H1 (cell line): ENCODE results near the gene ARID1B. TPM values are rescaled to one million over a fixed set of nuclear protein-coding genes. Genes with fewer than 3 reads are reported as not detected.

Experiments used
- CTCF ChIA-PET: fragments of 300-600 bp; sonication (Branson Sonifier 250); formaldehyde crosslinking; loops from one replicate; lab custom pipeline; 2021; ENCODE audit not compliant: partially characterized antibody; lab: Charles Lee
- POLR2A ChIA-PET: fragments of 300-600 bp; sonication (Branson Sonifier 250); formaldehyde crosslinking; loops from one replicate; lab custom pipeline; 2021; ENCODE audit warnings: inconsistent platforms; ENCODE audit not compliant: partially characterized antibody; lab: Charles Lee
- DNase-seq, 2 experiments: peaks; one replicate each; pipeline versions ENCODE4 v3.0.0 to v3.0.0-alpha.2; 2010 to 2022; ENCODE audit warnings: low spot score in 2 of 2, low read depth in 1 of 2, mixed read lengths in 1 of 2
- FAIRE-seq: peaks from 2 replicates; lab custom pipeline; 2011; peaks lifted over from hg19 to GRCh38; lab: Jason Lieb, UNC
- H2AFZ ChIP-seq: 2 replicates; pipeline ENCODE4 v1.8.1; 2012; ENCODE audit warnings: low read length, inconsistent platforms
- H2AK5ac ChIP-seq: 2 replicates; pipeline ENCODE4 v1.6.1; 2013; ENCODE audit warnings: low read depth, low read length
- H2BK120ac ChIP-seq: replicated peaks from 2 replicates; pipeline ENCODE3; 2013; ENCODE audit warnings: low read depth, low read length, inconsistent platforms
- H2BK12ac ChIP-seq: 2 replicates; pipeline ENCODE4 v1.6.1; 2013; ENCODE audit warnings: low read depth, low read length
- H2BK15ac ChIP-seq: 2 replicates; pipeline ENCODE4 v1.6.1; 2013; ENCODE audit warnings: low read length
- H2BK20ac ChIP-seq: 2 replicates; pipeline ENCODE4 v1.6.1; 2013; ENCODE audit warnings: low read length
- H2BK5ac ChIP-seq: 2 replicates; pipeline ENCODE4 v1.6.1; 2013; ENCODE audit warnings: low read depth, low read length
- H3K14ac ChIP-seq: 2 replicates; pipeline ENCODE4 v1.6.1; 2013; ENCODE audit warnings: inconsistent platforms; ENCODE audit not compliant: insufficient read length
- H3K18ac ChIP-seq: 2 replicates; pipeline ENCODE4 v1.6.1; 2013; ENCODE audit warnings: low read length; ENCODE audit errors: extremely low read depth
- H3K23ac ChIP-seq: 2 replicates; pipeline ENCODE4 v1.6.1; 2013; ENCODE audit warnings: inconsistent platforms; ENCODE audit not compliant: insufficient read length
- H3K23me2 ChIP-seq: 2 replicates; pipeline ENCODE4 v1.6.1; 2013; ENCODE audit warnings: low read depth, low read length
- H3K27ac ChIP-seq: 2 replicates; pipeline ENCODE4 v1.6.1; 2011; ENCODE audit warnings: low read depth, low read length, inconsistent platforms
- H3K27me3 ChIP-seq, 4 experiments: replicated peaks in 1 of 4; 1 replicate in 1 of 4; 2 replicates in 3 of 4; pipeline versions ENCODE4 v1.6.1 to v1.8.1; 2011 to 2013; ENCODE audit warnings: low read length in 3 of 4, mild to moderate bottlenecking in 3 of 4, inconsistent platforms in 2 of 4, mixed read lengths in 2 of 4, moderate library complexity in 1 of 4; ENCODE audit not compliant: control insufficient read depth in 3 of 4, insufficient read depth in 3 of 4; ENCODE audit errors: extremely low read depth in 1 of 4
- H3K36me3 ChIP-seq, 4 experiments: 2 replicates each; pipeline versions ENCODE4 v1.6.1 to v1.8.1; 2011 to 2013; ENCODE audit warnings: mild to moderate bottlenecking in 4 of 4, low read length in 3 of 4, moderate library complexity in 2 of 4, control low read depth in 1 of 4, inconsistent platforms in 1 of 4; ENCODE audit not compliant: insufficient read depth in 4 of 4, control insufficient read depth in 2 of 4
- H3K4ac ChIP-seq: replicated peaks from 2 replicates; pipeline ENCODE3; 2013; ENCODE audit warnings: low read length, low read depth, mixed read lengths, inconsistent platforms; ENCODE audit not compliant: insufficient read length
- H3K4me1 ChIP-seq, 4 experiments: replicated peaks in 1 of 4; 1 replicate in 1 of 4; 2 replicates in 3 of 4; pipeline versions ENCODE4 v1.6.1 to v1.8.1; 2011 to 2013; ENCODE audit warnings: low read length in 3 of 4, inconsistent platforms in 2 of 4, mixed read lengths in 1 of 4; ENCODE audit not compliant: insufficient read depth in 4 of 4, control insufficient read depth in 3 of 4
- H3K4me2 ChIP-seq, 2 experiments: 2 replicates each; pipeline versions ENCODE4 v1.6.1 to v1.8.1; 2011 to 2013; ENCODE audit warnings: low read depth in 2 of 2, low read length in 2 of 2, control low read depth in 1 of 2, inconsistent platforms in 1 of 2, mild to moderate bottlenecking in 1 of 2; ENCODE audit not compliant: insufficient read depth in 1 of 2
- H3K4me3 ChIP-seq, 4 experiments: fragments of 200-600, 300-600 bp in 1 of 4; sonication (generic), shearing (Covaris generic), sonication (Bioruptor Twin) in 1 of 4; 2 replicates each; pipeline versions ENCODE4 v1.5.1 to v1.8.1; 2011 to 2016; ENCODE audit warnings: low read length in 4 of 4, low read depth in 3 of 4, control low read depth in 2 of 4, inconsistent platforms in 2 of 4, mild to moderate bottlenecking in 2 of 4, mixed read lengths in 1 of 4, moderate library complexity in 1 of 4; ENCODE audit not compliant: insufficient read depth in 2 of 4; ENCODE audit errors: extremely low read depth in 1 of 4
- H3K56ac ChIP-seq: replicated peaks from 2 replicates; pipeline ENCODE3; 2013; ENCODE audit warnings: low read depth, mild to moderate bottlenecking, mixed read lengths, low read length, inconsistent platforms; ENCODE audit not compliant: insufficient read length
- H3K79me1 ChIP-seq: 2 replicates; pipeline ENCODE4 v1.6.1; 2013; ENCODE audit warnings: low read depth, low read length, control low read depth
- H3K79me2 ChIP-seq, 2 experiments: 2 replicates each; pipeline versions ENCODE4 v1.6.1 to v1.8.1; 2012 to 2013; ENCODE audit warnings: low read length in 2 of 2, mild to moderate bottlenecking in 2 of 2, inconsistent platforms in 1 of 2; ENCODE audit not compliant: insufficient read depth in 2 of 2, control insufficient read depth in 1 of 2
- H3K9ac ChIP-seq, 4 experiments: replicated peaks in 1 of 4; 1 replicate in 1 of 4; 2 replicates in 3 of 4; pipeline versions ENCODE4 v1.6.1 to v1.8.1; 2011 to 2013; ENCODE audit warnings: low read depth in 3 of 4, low read length in 3 of 4, control low read depth in 2 of 4, mild to moderate bottlenecking in 2 of 4, moderate library complexity in 2 of 4, inconsistent platforms in 1 of 4; ENCODE audit errors: extremely low read depth in 1 of 4
- H3K9me3 ChIP-seq, 2 experiments: 2 replicates each; pipeline versions ENCODE4 v1.6.1 to v1.8.1; 2012 to 2013; ENCODE audit warnings: mild to moderate bottlenecking in 2 of 2, moderate library complexity in 2 of 2, control low read depth in 1 of 2, inconsistent platforms in 1 of 2, low read depth in 1 of 2, low read length in 1 of 2, mixed read lengths in 1 of 2; ENCODE audit not compliant: insufficient read depth in 2 of 2
- H4K20me1 ChIP-seq, 2 experiments: replicated peaks in 1 of 2; 2 replicates each; pipeline versions ENCODE3 to v1.8.1; 2011 to 2013; ENCODE audit warnings: inconsistent platforms in 2 of 2, low read length in 2 of 2, mild to moderate bottlenecking in 1 of 2; ENCODE audit not compliant: insufficient read depth in 2 of 2, control insufficient read depth in 1 of 2
- H4K5ac ChIP-seq: 2 replicates; pipeline ENCODE4 v1.6.1; 2013; ENCODE audit warnings: low read length, low read depth, mixed read lengths, inconsistent platforms; ENCODE audit not compliant: insufficient read length
- H4K8ac ChIP-seq: 2 replicates; pipeline ENCODE4 v1.8.0; 2013; ENCODE audit warnings: mild to moderate bottlenecking, moderate library complexity, low read length, inconsistent platforms; ENCODE audit not compliant: insufficient read depth; ENCODE audit errors: extremely low read depth
- H4K91ac ChIP-seq: replicated peaks from 2 replicates; pipeline ENCODE3; 2013; ENCODE audit warnings: low read length, mixed read lengths, inconsistent platforms; ENCODE audit not compliant: insufficient read length
- ATF3 ChIP-seq: IDR thresholded peaks from 2 replicates; pipeline ENCODE4 v1.6.1; 2011; ENCODE audit warnings: low read depth, mild to moderate bottlenecking, low read length; ENCODE audit not compliant: insufficient read depth
- BACH1 ChIP-seq: IDR thresholded peaks from 2 replicates; pipeline ENCODE4 v1.6.1; 2012; ENCODE audit warnings: low read length, improper control_type of control experiment
- BRCA1 ChIP-seq: IDR thresholded peaks from 2 replicates; pipeline ENCODE4 v1.6.1; 2012; ENCODE audit warnings: low read depth, low read length, improper control_type of control experiment
- CHD1 ChIP-seq: IDR thresholded peaks from 2 replicates; pipeline ENCODE4 v1.6.1; 2012; ENCODE audit warnings: low read depth, low read length, improper control_type of control experiment
- GABPA ChIP-seq: IDR thresholded peaks from 2 replicates; pipeline ENCODE4 v1.6.1; 2011; ENCODE audit warnings: mild to moderate bottlenecking, low read length, moderate library complexity, borderline replicate concordance; ENCODE audit not compliant: insufficient read depth
- GTF2F1 ChIP-seq: IDR thresholded peaks from 2 replicates; pipeline ENCODE4 v1.6.1; 2012; ENCODE audit warnings: low read depth, low read length, improper control_type of control experiment, borderline replicate concordance
- MAX ChIP-seq: IDR thresholded peaks from 2 replicates; pipeline ENCODE4 v1.6.1; 2012; ENCODE audit warnings: inconsistent platforms
- NRF1 ChIP-seq: IDR thresholded peaks from 2 replicates; pipeline ENCODE4 v1.6.1; 2011; ENCODE audit warnings: mild to moderate bottlenecking, low read depth, low read length, improper control_type of control experiment
- SP4 ChIP-seq: IDR thresholded peaks from 2 replicates; pipeline ENCODE4 v1.6.1; 2012; ENCODE audit warnings: low read length, inconsistent platforms
- TCF12 ChIP-seq: IDR thresholded peaks from 2 replicates; pipeline ENCODE4 v1.6.1; 2011; ENCODE audit warnings: low read depth, mild to moderate bottlenecking, low read length
- USF2 ChIP-seq: IDR thresholded peaks from 2 replicates; pipeline ENCODE4 v1.6.1; 2011; ENCODE audit warnings: low read length, improper control_type of control experiment
- WGBS, 2 experiments: shearing (Covaris generic) in 1 of 2; methylation state at CpG; one replicate each; pipeline versions ENCODE4 v1.1.6 to v1.1.7; 2013 to 2015; ENCODE audit warnings: low lambda C conversion rate in 2 of 2, mixed read lengths in 2 of 2, inconsistent platforms in 1 of 2, low coverage in 1 of 2, missing lambda C conversion rate in 1 of 2; ENCODE audit not compliant: insufficient replicate concordance in 2 of 2, insufficient coverage in 1 of 2, insufficient read length in 1 of 2; ENCODE audit errors: extremely low coverage in 1 of 2, missing lambda C conversion rate in 1 of 2; 5-methylcytosine and 5-hydroxymethylcytosine counted together
- polyA plus RNA-seq, 7 experiments: library from polyadenylated mRNA; depleted of rRNA in 3 of 7; stranded (reverse) in 5 of 7; unstranded in 2 of 7; fragments of >200 nt in 5 of 7; fragments of 200-250 nt in 2 of 7; gene quantifications; 1 replicate in 5 of 7; 2 replicates in 1 of 7; 4 replicates in 1 of 7; pipeline versions ENCODE4 v1.2.1 to v1.2.3, GENCODE V29; 2011 to 2013; ENCODE audit warnings: missing spikeins in 2 of 7, mixed read lengths in 2 of 7
- total RNA-seq: library from RNA; stranded (reverse); fragmentation: NEBNext Ultra II Directional; extraction: Animal tissue kit (Norgen Biotek cat#: 25700); gene quantifications from 2 replicates; pipeline ENCODE4 v1.2.1, GENCODE V29; 2021

ARID1B gene
- total and polyA plus RNA-seq, 2 of the 8 experiments (the other 6 are each of a cell fraction or from before 2014, with no cell fraction given): 24.3 to 70.3 TPM

GRCh38 chr6:157056275-157056674 lies 279.1 kb downstream of the ARID1B start:
- Histone ChIP-seq H3K18ac (no peak overlapping the region), H4K20me1 (no peaks in the 10 kb centered on the region)
- no peak for TF ChIP-seq CHD1
- TF ChIP-seq BRCA1: no peak
- no peak for TF ChIP-seq BACH1
- no peak for TF ChIP-seq TCF12
- no peak for TF ChIP-seq USF2
- TF ChIP-seq GTF2F1: no peak
- no peak for TF ChIP-seq ATF3
- no peak for TF ChIP-seq SP4
- TF ChIP-seq MAX: no peak
- TF ChIP-seq NRF1: no peak
- no peak for TF ChIP-seq GABPA

More at GRCh38 chr6:157056275-157056674, 279.1 kb downstream of the ARID1B start:
- Histone ChIP-seq H3K23me2 (no peaks in the 10 kb centered on the region), H3K56ac (no peak overlapping the region), H3K27me3 (no peaks in the 10 kb centered on the region), H4K5ac (no peak overlapping the region), H2BK120ac (no peak overlapping the region), H3K4me2 (no peak overlapping the region), H3K4ac (no peak overlapping the region), H3K79me1 (no peaks in the 10 kb centered on the region; the same call in 1 of the 2 replicates), H3K36me3 (no peaks in the 10 kb centered on the region; a peak in 1 of 8 replicates), H2BK20ac (no peak overlapping the region), H2AFZ (no peak overlapping the region), H2BK5ac (no peak overlapping the region), H3K4me3 (no peak overlapping the region), H3K27ac (no peak overlapping the region), H2BK12ac (no peak overlapping the region), H2AK5ac (no peak overlapping the region), H3K9me3 (peaks cover 5 to 8% of the 10 kb centered on the region in 2 experiments; a peak in 2 of 4 replicates), H2BK15ac (no peak overlapping the region), H3K23ac (no peak overlapping the region), H3K14ac (no peak overlapping the region), H3K9ac (no peak overlapping the region), H4K91ac (no peak overlapping the region), H3K79me2 (peaks cover 3 to 44% of the 10 kb centered on the region in 2 experiments; a peak in 3 of 4 replicates), H3K4me1 (peaks cover 0 to 6% (median 2%) of the 10 kb centered on the region in 4 experiments; a peak in 3 of 7 replicates), H4K8ac (no peak overlapping the region)
- ChIA-PET CTCF (interaction anchor here (0.6 to 2.1 kb wide), 4 partner anchors 10 to 87 kb away, joined by 3 to 5 read pairs (median 4); no protein-coding TSS in a partner anchor), POLR2A (no interaction called here)
- DNase-seq: no peak
- WGBS, 2 experiments: 95% methylated on average over 1 of the region's 1 CpG; no CpG with 5 or more reads in 1 of the 2 experiments
- no peak for FAIRE-seq
